Osteoblast (primary cell): Measurements from ENCODE around the gene SIRPA. TPM values are rescaled to one million over a fixed set of nuclear protein-coding genes. Genes with fewer than 3 reads are reported as not detected.

Experiments
- DNase-seq: peaks from one replicate; pipeline ENCODE4 v3.0.0; 2011; ENCODE audit warnings: low spot score, mixed read lengths; ENCODE audit not compliant: insufficient read length; ENCODE audit errors: missing footprints
- H2AFZ ChIP-seq: 2 replicates; pipeline ENCODE4 v1.6.0; 2011; ENCODE audit warnings: mild to moderate bottlenecking, low read length
- H3K27ac ChIP-seq: 2 replicates; pipeline ENCODE4 v1.5.1; 2011; ENCODE audit warnings: mild to moderate bottlenecking, low read depth, low read length, moderate library complexity
- H3K27me3 ChIP-seq: 2 replicates; pipeline ENCODE4 v1.6.0; 2012; ENCODE audit warnings: mild to moderate bottlenecking, control low read depth, inconsistent platforms, low read length, moderate library complexity; ENCODE audit not compliant: insufficient read depth
- H3K36me3 ChIP-seq: 2 replicates; pipeline ENCODE4 v1.5.1; 2011; ENCODE audit warnings: mild to moderate bottlenecking, low read length, control low read depth, moderate library complexity; ENCODE audit not compliant: insufficient read depth
- H3K4me1 ChIP-seq: 2 replicates; pipeline ENCODE4 v1.5.1; 2011; ENCODE audit warnings: mild to moderate bottlenecking, low read length, control low read depth, moderate library complexity; ENCODE audit not compliant: insufficient read depth
- H3K4me2 ChIP-seq: 2 replicates; pipeline ENCODE4 v1.6.0; 2011; ENCODE audit warnings: mild to moderate bottlenecking, low read length; ENCODE audit not compliant: insufficient read depth
- H3K4me3 ChIP-seq: fragments of 200-600 bp; sonication (generic); 3 replicates; pipeline ENCODE4 v1.5.1; 2012; ENCODE audit warnings: mild to moderate bottlenecking, low read length, inconsistent platforms; ENCODE audit not compliant: insufficient read depth
- H3K79me2 ChIP-seq: 2 replicates; pipeline ENCODE4 v1.6.0; 2012; ENCODE audit warnings: mild to moderate bottlenecking, low read length, control low read depth, inconsistent platforms; ENCODE audit not compliant: insufficient read depth
- H3K9me3 ChIP-seq: 2 replicates; pipeline ENCODE4 v1.5.1; 2011; ENCODE audit warnings: low read depth, low read length, control low read depth
- H4K20me1 ChIP-seq: 2 replicates; pipeline ENCODE4 v1.6.0; 2012; ENCODE audit warnings: mild to moderate bottlenecking, low read length, control low read depth; ENCODE audit not compliant: insufficient read depth
- CTCF ChIP-seq: IDR thresholded peaks from 2 replicates; pipeline ENCODE4 v1.5.1; 2011; ENCODE audit warnings: mild to moderate bottlenecking, low read depth, low read length, moderate library complexity; ENCODE audit errors: extremely low read depth
- total RNA-seq: library from RNA; depleted of rRNA; stranded (reverse); fragments of >200 nt; gene quantifications from 2 replicates; pipeline ENCODE4 v1.2.3, GENCODE V29; 2012

SIRPA gene
- total RNA-seq, result 13.8 and 15.9 TPM in 2 replicates

- H3K79me2 ChIP-seq, result peaks cover 56% of the 10 kb centered on the region
- peak within 1 kb of the TSS; percentile 97 for H3K4me2 ChIP-seq
- H3K27me3 ChIP-seq, result no peaks in the 10 kb centered on the region
- peaks cover 10% of the 10 kb centered on the region for H3K36me3 ChIP-seq
- H3K27ac ChIP-seq, result peak within 1 kb of the TSS; percentile 60
- no peaks in the 10 kb centered on the region for H3K9me3 ChIP-seq
- H3K4me1 ChIP-seq, result peaks cover 14% of the 10 kb centered on the region
- peak; percentile 99 for DNase-seq
- H3K4me3 ChIP-seq, result peak within 1 kb of the TSS; percentile 96
- H2AFZ ChIP-seq, result peak within 1 kb of the TSS; percentile 75
- H4K20me1 ChIP-seq, result peaks cover 34% of the 10 kb centered on the region
- no peak for TF ChIP-seq CTCF
Measured at GRCh38 chr20:1894951-1895673, at the start of gene SIRPA. SIRPA (plus strand) TSS chr20:1895407; CDS start chr20:1895448, 41 bp downstream.

GRCh38 chr20:1845701-1846100 lies 49.5 kb upstream of the SIRPA start:
- Histone ChIP-seq H4K20me1 (no peaks in the 10 kb centered on the region), H3K36me3 (no peaks in the 10 kb centered on the region), H3K79me2 (no peaks in the 10 kb centered on the region), H3K4me1 (peaks cover 19% of the 10 kb centered on the region), H3K9me3 (no peaks in the 10 kb centered on the region), H3K4me3 (no peak overlapping the region), H3K27ac (no peak overlapping the region), H3K27me3 (no peaks in the 10 kb centered on the region), H3K4me2 (no peak overlapping the region), H2AFZ (no peak overlapping the region)
- TF ChIP-seq CTCF, result no peak
- DNase-seq, result no peak

- Histone ChIP-seq H3K27ac (no peak overlapping the region), H3K9me3 (no peaks in the 10 kb centered on the region), H3K36me3 (no peaks in the 10 kb centered on the region), H4K20me1 (no peaks in the 10 kb centered on the region), H3K79me2 (no peaks in the 10 kb centered on the region), H3K4me3 (no peak overlapping the region), H3K27me3 (no peaks in the 10 kb centered on the region), H2AFZ (no peak overlapping the region), H3K4me1 (peaks cover 13% of the 10 kb centered on the region), H3K4me2 (no peak overlapping the region)
- no peak for DNase-seq
- no peak for TF ChIP-seq CTCF
Measured at GRCh38 chr20:1846341-1846740, 48.9 kb upstream of the SIRPA start.

GRCh38 chr20:1846876-1847275 lies 48.3 kb upstream of the SIRPA start:
- H3K9me3 ChIP-seq, result no peaks in the 10 kb centered on the region
- H3K79me2 ChIP-seq, result no peaks in the 10 kb centered on the region
- no peak for DNase-seq
- H3K4me2 ChIP-seq, result no peak overlapping the region
- no peak overlapping the region for H3K27ac ChIP-seq
- H2AFZ ChIP-seq, result no peak overlapping the region
- peaks cover 7% of the 10 kb centered on the region for H3K4me1 ChIP-seq
- no peak for TF ChIP-seq CTCF
- H3K27me3 ChIP-seq, result no peaks in the 10 kb centered on the region
- H4K20me1 ChIP-seq, result no peaks in the 10 kb centered on the region
- no peak overlapping the region for H3K4me3 ChIP-seq
- H3K36me3 ChIP-seq, result no peaks in the 10 kb centered on the region
